GM18508 (cell line): ENCODE measurements around the gene WWOX.

Experiments used
- ATAC-seq: cut with Tn5 transposase; IDR thresholded peaks from one replicate; pipeline ENCODE4 v1.9.1; 2021; ENCODE audit warnings: moderate number of reproducible peaks; ENCODE audit not compliant: insufficient read depth, unreplicated experiment

WWOX gene

GRCh38 chr16:78895681-78896080 is 796.2 kb downstream of the WWOX start:
- no peak for ATAC-seq

GRCh38 chr16:78896280-78896679 is 796.8 kb downstream of the WWOX start:
- ATAC-seq = no peak

- ATAC-seq = no peak
Observed at GRCh38 chr16:78897299-78897698, 797.8 kb downstream of the WWOX start.

- ATAC-seq = no peak
Observed at GRCh38 chr16:78900044-78900811, 800.8 kb downstream of the WWOX start.

GRCh38 chr16:78900966-78901365 is 801.5 kb downstream of the WWOX start:
- ATAC-seq = no peak

GRCh38 chr16:78902321-78902720 is 802.9 kb downstream of the WWOX start:
- no peak for ATAC-seq

- ATAC-seq = no peak
Observed at GRCh38 chr16:78903237-78903636, 803.8 kb downstream of the WWOX start.

GRCh38 chr16:78903843-78904242 is 804.4 kb downstream of the WWOX start:
- ATAC-seq = no peak

GRCh38 chr16:78906135-78906534 is 806.7 kb downstream of the WWOX start:
- ATAC-seq = no peak

GRCh38 chr16:78909226-78909625 is 809.8 kb downstream of the WWOX start:
- no peak for ATAC-seq

GRCh38 chr16:78915811-78916345 is 816.4 kb downstream of the WWOX start:
- no peak for ATAC-seq

GRCh38 chr16:78916928-78917545 is 817.6 kb downstream of the WWOX start:
- ATAC-seq = no peak

- no peak for ATAC-seq
Observed at GRCh38 chr16:78918805-78919305, 819.4 kb downstream of the WWOX start.

GRCh38 chr16:78919852-78920251 is 820.4 kb downstream of the WWOX start:
- ATAC-seq = no peak

- ATAC-seq = no peak
Observed at GRCh38 chr16:78920621-78921020, 821.2 kb downstream of the WWOX start.

- no peak for ATAC-seq
Observed at GRCh38 chr16:78925083-78925767, 825.8 kb downstream of the WWOX start.

- no peak for ATAC-seq
Observed at GRCh38 chr16:78926723-78927210, 827.3 kb downstream of the WWOX start.

- no peak for ATAC-seq
Observed at GRCh38 chr16:78927766-78928165, 828.3 kb downstream of the WWOX start.

GRCh38 chr16:78929841-78930240 is 830.4 kb downstream of the WWOX start:
- no peak for ATAC-seq

- ATAC-seq = no peak
Observed at GRCh38 chr16:78930561-78930960, 831.1 kb downstream of the WWOX start.

- no peak for ATAC-seq
Observed at GRCh38 chr16:78931267-78931666, 831.8 kb downstream of the WWOX start.
